H1 (cell line): Measurements from ENCODE around the gene HSF4. TPM values are rescaled to one million over a fixed set of nuclear protein-coding genes. Genes with fewer than 3 reads are reported as not detected.

Experiments used
- CTCF ChIA-PET: fragments of 300-600 bp; sonication (Branson Sonifier 250); formaldehyde crosslinking; loops from one replicate; lab custom pipeline; 2021; ENCODE audit not compliant: partially characterized antibody; lab: Charles Lee
- POLR2A ChIA-PET: fragments of 300-600 bp; sonication (Branson Sonifier 250); formaldehyde crosslinking; loops from one replicate; lab custom pipeline; 2021; ENCODE audit warnings: inconsistent platforms; ENCODE audit not compliant: partially characterized antibody; lab: Charles Lee
- DNase-seq, 2 experiments: peaks; one replicate each; pipeline versions ENCODE4 v3.0.0 to v3.0.0-alpha.2; 2010 to 2022; ENCODE audit warnings: low spot score in 2 of 2, low read depth in 1 of 2, mixed read lengths in 1 of 2
- FAIRE-seq: peaks from 2 replicates; lab custom pipeline; 2011; peaks lifted over from hg19 to GRCh38; lab: Jason Lieb, UNC
- H2AFZ ChIP-seq: 2 replicates; pipeline ENCODE4 v1.8.1; 2012; ENCODE audit warnings: low read length, inconsistent platforms
- H2AK5ac ChIP-seq: 2 replicates; pipeline ENCODE4 v1.6.1; 2013; ENCODE audit warnings: low read depth, low read length
- H2BK120ac ChIP-seq: replicated peaks from 2 replicates; pipeline ENCODE3; 2013; ENCODE audit warnings: low read depth, low read length, inconsistent platforms
- H2BK12ac ChIP-seq: 2 replicates; pipeline ENCODE4 v1.6.1; 2013; ENCODE audit warnings: low read depth, low read length
- H2BK15ac ChIP-seq: 2 replicates; pipeline ENCODE4 v1.6.1; 2013; ENCODE audit warnings: low read length
- H2BK20ac ChIP-seq: 2 replicates; pipeline ENCODE4 v1.6.1; 2013; ENCODE audit warnings: low read length
- H2BK5ac ChIP-seq: 2 replicates; pipeline ENCODE4 v1.6.1; 2013; ENCODE audit warnings: low read depth, low read length
- H3K14ac ChIP-seq: 2 replicates; pipeline ENCODE4 v1.6.1; 2013; ENCODE audit warnings: inconsistent platforms; ENCODE audit not compliant: insufficient read length
- H3K18ac ChIP-seq: 2 replicates; pipeline ENCODE4 v1.6.1; 2013; ENCODE audit warnings: low read length; ENCODE audit errors: extremely low read depth
- H3K23ac ChIP-seq: 2 replicates; pipeline ENCODE4 v1.6.1; 2013; ENCODE audit warnings: inconsistent platforms; ENCODE audit not compliant: insufficient read length
- H3K23me2 ChIP-seq: 2 replicates; pipeline ENCODE4 v1.6.1; 2013; ENCODE audit warnings: low read depth, low read length
- H3K27ac ChIP-seq: 2 replicates; pipeline ENCODE4 v1.6.1; 2011; ENCODE audit warnings: low read depth, low read length, inconsistent platforms
- H3K27me3 ChIP-seq, 4 experiments: replicated peaks in 1 of 4; 1 replicate in 1 of 4; 2 replicates in 3 of 4; pipeline versions ENCODE4 v1.6.1 to v1.8.1; 2011 to 2013; ENCODE audit warnings: low read length in 3 of 4, mild to moderate bottlenecking in 3 of 4, inconsistent platforms in 2 of 4, mixed read lengths in 2 of 4, moderate library complexity in 1 of 4; ENCODE audit not compliant: control insufficient read depth in 3 of 4, insufficient read depth in 3 of 4; ENCODE audit errors: extremely low read depth in 1 of 4
- H3K36me3 ChIP-seq, 4 experiments: 2 replicates each; pipeline versions ENCODE4 v1.6.1 to v1.8.1; 2011 to 2013; ENCODE audit warnings: mild to moderate bottlenecking in 4 of 4, low read length in 3 of 4, moderate library complexity in 2 of 4, control low read depth in 1 of 4, inconsistent platforms in 1 of 4; ENCODE audit not compliant: insufficient read depth in 4 of 4, control insufficient read depth in 2 of 4
- H3K4ac ChIP-seq: replicated peaks from 2 replicates; pipeline ENCODE3; 2013; ENCODE audit warnings: low read length, low read depth, mixed read lengths, inconsistent platforms; ENCODE audit not compliant: insufficient read length
- H3K4me1 ChIP-seq, 4 experiments: replicated peaks in 1 of 4; 1 replicate in 1 of 4; 2 replicates in 3 of 4; pipeline versions ENCODE4 v1.6.1 to v1.8.1; 2011 to 2013; ENCODE audit warnings: low read length in 3 of 4, inconsistent platforms in 2 of 4, mixed read lengths in 1 of 4; ENCODE audit not compliant: insufficient read depth in 4 of 4, control insufficient read depth in 3 of 4
- H3K4me2 ChIP-seq, 2 experiments: 2 replicates each; pipeline versions ENCODE4 v1.6.1 to v1.8.1; 2011 to 2013; ENCODE audit warnings: low read depth in 2 of 2, low read length in 2 of 2, control low read depth in 1 of 2, inconsistent platforms in 1 of 2, mild to moderate bottlenecking in 1 of 2; ENCODE audit not compliant: insufficient read depth in 1 of 2
- H3K4me3 ChIP-seq, 4 experiments: fragments of 200-600, 300-600 bp in 1 of 4; sonication (generic), shearing (Covaris generic), sonication (Bioruptor Twin) in 1 of 4; 2 replicates each; pipeline versions ENCODE4 v1.5.1 to v1.8.1; 2011 to 2016; ENCODE audit warnings: low read length in 4 of 4, low read depth in 3 of 4, control low read depth in 2 of 4, inconsistent platforms in 2 of 4, mild to moderate bottlenecking in 2 of 4, mixed read lengths in 1 of 4, moderate library complexity in 1 of 4; ENCODE audit not compliant: insufficient read depth in 2 of 4; ENCODE audit errors: extremely low read depth in 1 of 4
- H3K56ac ChIP-seq: replicated peaks from 2 replicates; pipeline ENCODE3; 2013; ENCODE audit warnings: low read depth, mild to moderate bottlenecking, mixed read lengths, low read length, inconsistent platforms; ENCODE audit not compliant: insufficient read length
- H3K79me1 ChIP-seq: 2 replicates; pipeline ENCODE4 v1.6.1; 2013; ENCODE audit warnings: low read depth, low read length, control low read depth
- H3K79me2 ChIP-seq, 2 experiments: 2 replicates each; pipeline versions ENCODE4 v1.6.1 to v1.8.1; 2012 to 2013; ENCODE audit warnings: low read length in 2 of 2, mild to moderate bottlenecking in 2 of 2, inconsistent platforms in 1 of 2; ENCODE audit not compliant: insufficient read depth in 2 of 2, control insufficient read depth in 1 of 2
- H3K9ac ChIP-seq, 4 experiments: replicated peaks in 1 of 4; 1 replicate in 1 of 4; 2 replicates in 3 of 4; pipeline versions ENCODE4 v1.6.1 to v1.8.1; 2011 to 2013; ENCODE audit warnings: low read depth in 3 of 4, low read length in 3 of 4, control low read depth in 2 of 4, mild to moderate bottlenecking in 2 of 4, moderate library complexity in 2 of 4, inconsistent platforms in 1 of 4; ENCODE audit errors: extremely low read depth in 1 of 4
- H3K9me3 ChIP-seq, 2 experiments: 2 replicates each; pipeline versions ENCODE4 v1.6.1 to v1.8.1; 2012 to 2013; ENCODE audit warnings: mild to moderate bottlenecking in 2 of 2, moderate library complexity in 2 of 2, control low read depth in 1 of 2, inconsistent platforms in 1 of 2, low read depth in 1 of 2, low read length in 1 of 2, mixed read lengths in 1 of 2; ENCODE audit not compliant: insufficient read depth in 2 of 2
- H4K20me1 ChIP-seq, 2 experiments: replicated peaks in 1 of 2; 2 replicates each; pipeline versions ENCODE3 to v1.8.1; 2011 to 2013; ENCODE audit warnings: inconsistent platforms in 2 of 2, low read length in 2 of 2, mild to moderate bottlenecking in 1 of 2; ENCODE audit not compliant: insufficient read depth in 2 of 2, control insufficient read depth in 1 of 2
- H4K5ac ChIP-seq: 2 replicates; pipeline ENCODE4 v1.6.1; 2013; ENCODE audit warnings: low read length, low read depth, mixed read lengths, inconsistent platforms; ENCODE audit not compliant: insufficient read length
- H4K8ac ChIP-seq: 2 replicates; pipeline ENCODE4 v1.8.0; 2013; ENCODE audit warnings: mild to moderate bottlenecking, moderate library complexity, low read length, inconsistent platforms; ENCODE audit not compliant: insufficient read depth; ENCODE audit errors: extremely low read depth
- H4K91ac ChIP-seq: replicated peaks from 2 replicates; pipeline ENCODE3; 2013; ENCODE audit warnings: low read length, mixed read lengths, inconsistent platforms; ENCODE audit not compliant: insufficient read length
- CHD2 ChIP-seq: IDR thresholded peaks from 2 replicates; pipeline ENCODE4 v1.6.1; 2012; ENCODE audit warnings: low read length, improper control_type of control experiment
- CTBP2 ChIP-seq: IDR thresholded peaks from 2 replicates; pipeline ENCODE4 v1.7.0; 2011; ENCODE audit warnings: borderline replicate concordance, mild to moderate bottlenecking, moderate library complexity, mixed read lengths, low read length; ENCODE audit not compliant: insufficient read depth, insufficient read length
- KDM4A ChIP-seq: IDR thresholded peaks from one replicate; pipeline ENCODE4 v1.7.1; 2012; ENCODE audit warnings: low read depth, mild to moderate bottlenecking, moderate library complexity, low read length, inconsistent platforms; ENCODE audit not compliant: severe bottlenecking
- MAX ChIP-seq: IDR thresholded peaks from 2 replicates; pipeline ENCODE4 v1.6.1; 2012; ENCODE audit warnings: inconsistent platforms
- PHF8 ChIP-seq: fragments of 200-600 bp; sonication (generic); conservative IDR thresholded peaks from 2 replicates; pipeline ENCODE4 v1.7.1; 2012; ENCODE audit warnings: low read depth, mild to moderate bottlenecking, inconsistent platforms, low read length, moderate library complexity
- SUZ12 ChIP-seq: fragments of 200-600 bp; sonication (generic); IDR thresholded peaks from 2 replicates; pipeline ENCODE4 v1.6.1; 2012; ENCODE audit warnings: mild to moderate bottlenecking, inconsistent platforms, low read length, moderate library complexity, mixed read lengths
- WGBS, 2 experiments: shearing (Covaris generic) in 1 of 2; methylation state at CpG; one replicate each; pipeline versions ENCODE4 v1.1.6 to v1.1.7; 2013 to 2015; ENCODE audit warnings: low lambda C conversion rate in 2 of 2, mixed read lengths in 2 of 2, inconsistent platforms in 1 of 2, low coverage in 1 of 2, missing lambda C conversion rate in 1 of 2; ENCODE audit not compliant: insufficient replicate concordance in 2 of 2, insufficient coverage in 1 of 2, insufficient read length in 1 of 2; ENCODE audit errors: extremely low coverage in 1 of 2, missing lambda C conversion rate in 1 of 2; 5-methylcytosine and 5-hydroxymethylcytosine counted together
- polyA plus RNA-seq, 7 experiments: library from polyadenylated mRNA; depleted of rRNA in 3 of 7; stranded (reverse) in 5 of 7; unstranded in 2 of 7; fragments of >200 nt in 5 of 7; fragments of 200-250 nt in 2 of 7; gene quantifications; 1 replicate in 5 of 7; 2 replicates in 1 of 7; 4 replicates in 1 of 7; pipeline versions ENCODE4 v1.2.1 to v1.2.3, GENCODE V29; 2011 to 2013; ENCODE audit warnings: missing spikeins in 2 of 7, mixed read lengths in 2 of 7
- total RNA-seq: library from RNA; stranded (reverse); fragmentation: NEBNext Ultra II Directional; extraction: Animal tissue kit (Norgen Biotek cat#: 25700); gene quantifications from 2 replicates; pipeline ENCODE4 v1.2.1, GENCODE V29; 2021
- TF ChIP-seq, protein P1 (sequence below), 3 experiments: IDR thresholded peaks; 1 replicate in 2 of 3; 2 replicates in 1 of 3; pipeline versions ENCODE4 v1.5.1 to v1.6.1; 2011; ENCODE audit warnings: low read length in 3 of 3, mild to moderate bottlenecking in 3 of 3, inconsistent platforms in 2 of 3, low read depth in 1 of 3, moderate library complexity in 1 of 3; ENCODE audit not compliant: insufficient read depth in 1 of 3; ENCODE audit errors: control extremely low read depth in 1 of 3

Gene HSF4
- total and polyA plus RNA-seq, 2 of the 8 experiments (the other 6 are each of a cell fraction or from before 2014, with no cell fraction given) = 0.14 TPM; not detected in 1

DNA sequence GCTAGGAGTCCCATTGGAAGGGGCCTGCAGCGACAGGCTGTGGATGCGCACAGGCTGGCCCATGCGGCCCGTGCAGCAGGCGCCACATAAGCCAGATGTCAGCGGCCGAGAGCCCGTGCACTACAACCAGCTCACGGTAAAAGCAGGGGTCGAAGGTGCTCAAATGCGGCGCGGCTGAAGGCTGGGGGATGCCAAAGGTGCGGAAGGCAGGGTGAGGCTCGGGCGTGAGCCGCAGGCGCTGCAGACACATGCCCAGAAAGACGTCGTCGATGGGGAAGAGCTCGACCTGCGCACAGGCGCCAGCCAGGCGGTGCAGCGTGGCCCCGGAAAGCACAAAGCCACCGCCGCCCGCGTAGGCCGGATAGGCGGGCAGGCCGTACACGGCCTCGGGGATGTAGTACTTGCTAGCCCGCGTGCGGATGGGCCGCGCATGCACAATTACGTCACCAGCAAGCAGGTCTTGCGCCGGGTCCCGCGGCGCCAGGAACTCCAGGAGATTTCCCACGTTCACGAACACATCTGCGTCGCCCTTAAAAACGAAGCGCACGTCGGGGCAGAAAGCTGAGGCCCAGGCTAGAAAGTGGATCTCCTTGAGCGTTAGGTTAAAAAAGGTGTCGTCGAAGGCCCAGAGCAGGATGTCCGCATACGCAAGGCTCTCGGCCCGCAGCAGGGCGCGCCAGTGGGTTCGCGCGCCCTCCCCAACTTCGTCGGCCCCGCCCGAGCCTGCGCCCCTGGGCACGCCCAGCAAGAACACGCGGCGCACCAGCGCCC lies 15.1 kb upstream of the HSF4 start:
- Histone ChIP-seq H3K4me2 (peak overlapping the region; percentile 80 to 92), H3K23me2 (peaks cover 13% of the 10 kb centered on the region; the same call in 1 of the 2 replicates), H3K27me3 (peaks cover 19 to 41% (median 34%) of the 10 kb centered on the region in 4 experiments), H3K18ac (peak overlapping the region; percentile 75), H3K79me1 (no peaks in the 10 kb centered on the region), H3K14ac (no peak overlapping the region), H2AFZ (0 out of 2 replicates have a peak overlapping the region, but pooled peaks have one; percentile 28), H3K79me2 (no peaks in the 10 kb centered on the region), H4K8ac (no peak overlapping the region; the same call in 1 of the 2 replicates), H2AK5ac (no peak overlapping the region), H2BK120ac (no peak overlapping the region), H4K5ac (no peak overlapping the region), H2BK20ac (no peak overlapping the region), H3K23ac (no peak overlapping the region), H3K36me3 (peaks cover 11 to 23% (median 17%) of the 10 kb centered on the region in 4 experiments; a peak in 6 of 8 replicates), H3K56ac (no peak overlapping the region), H3K4me3 (peak overlapping the region; percentile 62 to 75 (median 72); a peak in 5 of 8 replicates), H3K9ac (no peak overlapping the region), H2BK5ac (no peak overlapping the region; the same call in 1 of the 2 replicates), H2BK12ac (no peak overlapping the region), H3K27ac (no peak overlapping the region), H4K91ac (no peak overlapping the region), H4K20me1 (peaks cover 3 to 23% of the 10 kb centered on the region in 2 experiments), H3K4me1 (peaks cover 0 to 11% (median 8%) of the 10 kb centered on the region in 4 experiments; a peak in 5 of 7 replicates), H2BK15ac (no peak overlapping the region), H3K9me3 (no peaks in the 10 kb centered on the region; a peak in 1 of 4 replicates), H3K4ac (no peak overlapping the region)
- FAIRE-seq = no peak
- ChIA-PET CTCF (interaction anchor here (0.7 to 5.3 kb wide), 18 partner anchors 8 to 197 kb away, joined by 3 to 38 read pairs (median 3); partner anchors contain the start of gene NOL3), POLR2A (interaction anchor here (1.2 to 1.7 kb wide), 7 partner anchors 11 to 119 kb away, joined by 3 to 6 read pairs (median 5); partner anchors contain the start of genes FBXL8, HSF4 and TRADD)
- WGBS, 2 experiments = 70% methylated on average over 73 of the region's 77 CpGs; no CpG with 5 or more reads in 1 of the 2 experiments
- DNase-seq = peak in 1 of 2 experiments; percentile 64
- TF ChIP-seq MAX = peak; percentile 93; the same call in 1 of the 2 replicates
- no peak for TF ChIP-seq CTBP2
- 0 out of 2 replicates have a peak, but pooled peaks have one; percentile 13 for TF ChIP-seq PHF8
- TF ChIP-seq SUZ12 = peak; percentile 13; the same call in 1 of the 2 replicates
- TF ChIP-seq KDM4A = no peak
- no peak for TF ChIP-seq CHD2
- TF ChIP-seq, protein P1, sequence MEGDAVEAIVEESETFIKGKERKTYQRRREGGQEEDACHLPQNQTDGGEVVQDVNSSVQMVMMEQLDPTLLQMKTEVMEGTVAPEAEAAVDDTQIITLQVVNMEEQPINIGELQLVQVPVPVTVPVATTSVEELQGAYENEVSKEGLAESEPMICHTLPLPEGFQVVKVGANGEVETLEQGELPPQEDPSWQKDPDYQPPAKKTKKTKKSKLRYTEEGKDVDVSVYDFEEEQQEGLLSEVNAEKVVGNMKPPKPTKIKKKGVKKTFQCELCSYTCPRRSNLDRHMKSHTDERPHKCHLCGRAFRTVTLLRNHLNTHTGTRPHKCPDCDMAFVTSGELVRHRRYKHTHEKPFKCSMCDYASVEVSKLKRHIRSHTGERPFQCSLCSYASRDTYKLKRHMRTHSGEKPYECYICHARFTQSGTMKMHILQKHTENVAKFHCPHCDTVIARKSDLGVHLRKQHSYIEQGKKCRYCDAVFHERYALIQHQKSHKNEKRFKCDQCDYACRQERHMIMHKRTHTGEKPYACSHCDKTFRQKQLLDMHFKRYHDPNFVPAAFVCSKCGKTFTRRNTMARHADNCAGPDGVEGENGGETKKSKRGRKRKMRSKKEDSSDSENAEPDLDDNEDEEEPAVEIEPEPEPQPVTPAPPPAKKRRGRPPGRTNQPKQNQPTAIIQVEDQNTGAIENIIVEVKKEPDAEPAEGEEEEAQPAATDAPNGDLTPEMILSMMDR (IDR thresholded peaks at IDR 0.05; ENCODE audit: control extremely low read depth in 1 of 3, insufficient read depth in 1 of 3, low read depth in 1 of 3, low read length in 3 of 3) = peak in 2 of 3 experiments; percentile 71 to 91; a peak in 3 of 4 replicates
